Panc1 (cell line): ENCODE data around the gene TMEM238L.

ENCODE experiments used
- CTCF ChIP-seq: fragments of 450-650 bp; IDR thresholded peaks from 2 replicates; pipeline ENCODE4 v1.5.1; 2017; ENCODE audit warnings: mild to moderate bottlenecking
- POLR2AphosphoS5 ChIP-seq: IDR thresholded peaks from 2 replicates; pipeline ENCODE4 v1.6.1; 2012; ENCODE audit warnings: mild to moderate bottlenecking, low read depth, low read length, moderate library complexity
- REST ChIP-seq, 2 experiments: IDR thresholded peaks; 2 replicates each; pipeline ENCODE4 v1.6.1; 2011 to 2012; ENCODE audit warnings: low read depth in 2 of 2, control low read depth in 1 of 2, low read length in 1 of 2, mild to moderate bottlenecking in 1 of 2, moderate library complexity in 1 of 2; ENCODE audit not compliant: insufficient read depth in 1 of 2
- SIN3A ChIP-seq: IDR thresholded peaks from 2 replicates; pipeline ENCODE4 v1.6.1; 2012; ENCODE audit warnings: low read depth, mild to moderate bottlenecking, low read length, moderate library complexity, borderline replicate concordance; ENCODE audit not compliant: insufficient read depth
- TCF7L2 ChIP-seq: IDR thresholded peaks from 2 replicates; pipeline ENCODE4 v1.6.1; 2011; ENCODE audit warnings: mild to moderate bottlenecking, low read depth, low read length, inconsistent platforms

- TF ChIP-seq CTCF (no peak), SIN3A (no peak), POLR2AphosphoS5 (no peak), REST (IDR thresholded peaks at IDR 0.05; ENCODE audit: insufficient read depth in 1 of 2, low read depth in 2 of 2, low read length in 1 of 2) (no peak), TCF7L2 (no peak)
Observed at GRCh38 chr17:10777131-10777807, 26.6 kb downstream of the TMEM238L start.
